Head of caudate nucleus (tissue), 42 donors: ENCODE results near the gene ARHGAP45.

ENCODE experiments used
- DNase-seq, 42 donors: peaks; one replicate each; pipeline versions ENCODE4 v3.0.0 to v3.0.0-alpha.2; 2020 to 2021; ENCODE audit warnings: mixed read lengths in 7 of 42
- intact Hi-C: fragments of 100-400 bp; cut with DNase I; formaldehyde crosslinking; loops from one replicate; pipeline ENCODE4 v1.15.0; 2022

Gene ARHGAP45

GRCh38 chr19:1082165-1082927, 15.4 kb downstream of the ARHGAP45 start:
- no peak for DNase-seq

GRCh38 chr19:1082928-1083816, 16.2 kb downstream of the ARHGAP45 start:
- DNase-seq = no peak
- intact Hi-C loops = no loop called here

More at GRCh38 chr19:1082165-1082927, 15.4 kb downstream of the ARHGAP45 start:
- intact Hi-C loops = no loop called here

GRCh38 chr19:1084024-1084868, 17.3 kb downstream of the ARHGAP45 start:
- intact Hi-C loops = no loop called here

GRCh38 chr19:1085053-1085658, 18.2 kb downstream of the ARHGAP45 start:
- DNase-seq = no peak
- intact Hi-C loops = no loop called here

More at GRCh38 chr19:1084024-1084868, 17.3 kb downstream of the ARHGAP45 start:
- DNase-seq = no peak

GRCh38 chr19:1085676-1086442, 18.9 kb downstream of the ARHGAP45 start:
- no peak for DNase-seq
- intact Hi-C loops = no loop called here

GRCh38 chr19:1086613-1087012, 19.6 kb downstream of the ARHGAP45 start:
- no peak for DNase-seq
- intact Hi-C loops = no loop called here

GRCh38 chr19:1087813-1088415, 20.9 kb downstream of the ARHGAP45 start:
- intact Hi-C loops = no loop called here
- DNase-seq = peak in 19 of 42 donors; percentile 34 to 69 (median 51)

- DNase-seq = peak in 1 of 42 donors; percentile 16
- intact Hi-C loops = no loop called here
These were observed 21.5 kb downstream of the ARHGAP45 start for GRCh38 chr19:1088416-1089010.

GRCh38 chr19:1089126-1089771, 22.3 kb downstream of the ARHGAP45 start:
- intact Hi-C loops = no loop called here
- no peak for DNase-seq

- intact Hi-C loops = no loop called here
These were observed 22.9 kb downstream of the ARHGAP45 start for GRCh38 chr19:1089891-1090290.

GRCh38 chr19:1090731-1091543, 24.0 kb downstream of the ARHGAP45 start:
- peak in 16 of 42 donors; percentile 26 to 75 (median 54) for DNase-seq
- intact Hi-C loops = no loop called here

More at GRCh38 chr19:1089891-1090290, 22.9 kb downstream of the ARHGAP45 start:
- DNase-seq = no peak

GRCh38 chr19:1091544-1092175, 24.7 kb downstream of the ARHGAP45 start:
- DNase-seq = no peak
- intact Hi-C loops = no loop called here

GRCh38 chr19:1093330-1093729, 26.4 kb downstream of the ARHGAP45 start:
- no peak for DNase-seq
- intact Hi-C loops = no loop called here

- no peak for DNase-seq
- intact Hi-C loops = no loop called here
These were observed 27.0 kb downstream of the ARHGAP45 start for GRCh38 chr19:1093811-1094553.

GRCh38 chr19:1094655-1094977, 27.6 kb downstream of the ARHGAP45 start:
- no peak for DNase-seq
- intact Hi-C loops = no loop called here
